ENCODE measurements around the gene IL7R.

IL7R gene

DNA sequence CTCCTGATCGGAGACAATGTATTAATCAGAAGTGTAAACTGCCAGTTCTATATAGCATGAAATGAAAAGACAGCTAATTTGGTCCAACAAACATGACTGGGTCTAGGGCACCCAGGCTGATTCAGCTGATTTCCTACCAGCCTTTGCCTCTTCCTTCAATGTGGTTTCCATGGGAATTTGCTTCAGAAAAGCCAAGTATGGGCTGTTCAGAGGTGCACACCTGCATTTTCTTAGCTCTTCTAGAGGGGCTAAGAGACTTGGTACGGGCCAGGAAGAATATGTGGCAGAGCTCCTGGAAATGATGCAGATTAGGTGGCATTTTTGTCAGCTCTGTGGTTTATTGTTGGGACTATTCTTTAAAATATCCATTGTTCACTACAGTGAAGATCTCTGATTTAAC lies 22.4 kb downstream of the IL7R start:
- no peaks in the 10 kb centered on the region for H3K79me2 ChIP-seq (ENCODE audit: control insufficient read depth, insufficient read depth, low read length, poor library complexity)
- no peak overlapping the region for H3K4me3 ChIP-seq (ENCODE audit: low read depth, low read length)
- no peaks in the 10 kb centered on the region for H3K36me3 ChIP-seq (ENCODE audit: control insufficient read depth in 1 of 2, insufficient read depth in 2 of 2, low read length in 2 of 2)
- H3K79me1 ChIP-seq (ENCODE audit: low read length), result no peaks in the 10 kb centered on the region
- H3K18ac ChIP-seq (ENCODE audit: low read length), result no peak overlapping the region
- H4K91ac ChIP-seq (ENCODE audit: low read depth, low read length), result no peak overlapping the region
- H3K4me1 ChIP-seq (ENCODE audit: control insufficient read depth in 1 of 2, insufficient read depth in 2 of 2, low read length in 2 of 2), result peaks cover 0 to 4% of the 10 kb centered on the region in 2 experiments
- no peak overlapping the region for H3K4ac ChIP-seq (ENCODE audit: low read depth, low read length)
- no peak overlapping the region for H2BK12ac ChIP-seq (ENCODE audit: low read length)
- no peak overlapping the region for H3K27ac ChIP-seq (ENCODE audit: low read depth, low read length)
- no peak overlapping the region for H3K9ac ChIP-seq (ENCODE audit: low read length)
- no CpG with 5 or more reads among the region's 2 CpGs for WGBS (ENCODE audit: extremely low coverage, insufficient coverage, insufficient read length)
- no peak overlapping the region for H2AFZ ChIP-seq (ENCODE audit: insufficient read depth, low read length, poor library complexity)
- no peak overlapping the region for H3K14ac ChIP-seq (ENCODE audit: low read length)
- no peak overlapping the region for H3K23ac ChIP-seq (ENCODE audit: low read length)
- no peak overlapping the region for H2AK5ac ChIP-seq (ENCODE audit: low read length)
- DNase-seq, result no peak
- H2BK120ac ChIP-seq (ENCODE audit: insufficient read depth, low read length, poor library complexity), result no peak overlapping the region
- H2BK5ac ChIP-seq (ENCODE audit: low read depth, low read length, poor library complexity), result no peak overlapping the region
- H4K8ac ChIP-seq (ENCODE audit: low read depth, low read length), result no peak overlapping the region
- no peak overlapping the region for H4K12ac ChIP-seq (ENCODE audit: low read depth, low read length)
- H3K9me3 ChIP-seq (ENCODE audit: insufficient read depth, low read depth, low read length), result no peaks in the 10 kb centered on the region
- no peaks in the 10 kb centered on the region for H3K27me3 ChIP-seq (ENCODE audit: insufficient read depth, low read length)
- H3K4me2 ChIP-seq (ENCODE audit: low read length), result no peak overlapping the region

GRCh38 chr5:35879649-35880048 lies 23.0 kb downstream of the IL7R start:
- H2BK12ac ChIP-seq (ENCODE audit: low read length), result no peak overlapping the region
- no peaks in the 10 kb centered on the region for H3K27me3 ChIP-seq (ENCODE audit: insufficient read depth, low read length)
- H3K4me3 ChIP-seq (ENCODE audit: low read depth, low read length), result no peak overlapping the region
- H4K8ac ChIP-seq (ENCODE audit: low read depth, low read length), result no peak overlapping the region
- no peak overlapping the region for H2AFZ ChIP-seq (ENCODE audit: insufficient read depth, low read length, poor library complexity)
- no peak overlapping the region for H2AK5ac ChIP-seq (ENCODE audit: low read length)
- no peak overlapping the region for H4K12ac ChIP-seq (ENCODE audit: low read depth, low read length)
- no peak overlapping the region for H4K91ac ChIP-seq (ENCODE audit: low read depth, low read length)
- no peak overlapping the region for H3K4me2 ChIP-seq (ENCODE audit: low read length)
- no peaks in the 10 kb centered on the region for H3K9me3 ChIP-seq (ENCODE audit: insufficient read depth, low read depth, low read length)
- no peak overlapping the region for H3K14ac ChIP-seq (ENCODE audit: low read length)
- no peak overlapping the region for H2BK120ac ChIP-seq (ENCODE audit: insufficient read depth, low read length, poor library complexity)
- H3K27ac ChIP-seq (ENCODE audit: low read depth, low read length), result no peak overlapping the region
- H3K23ac ChIP-seq (ENCODE audit: low read length), result no peak overlapping the region
- H3K79me1 ChIP-seq (ENCODE audit: low read length), result no peaks in the 10 kb centered on the region
- no peak overlapping the region for H3K9ac ChIP-seq (ENCODE audit: low read length)
- no peak overlapping the region for H3K18ac ChIP-seq (ENCODE audit: low read length)
- H3K4me1 ChIP-seq (ENCODE audit: control insufficient read depth in 1 of 2, insufficient read depth in 2 of 2, low read length in 2 of 2), result peaks cover 2 to 6% of the 10 kb centered on the region in 2 experiments
- no peak for DNase-seq
- H3K79me2 ChIP-seq (ENCODE audit: control insufficient read depth, insufficient read depth, low read length, poor library complexity), result no peaks in the 10 kb centered on the region
- H3K36me3 ChIP-seq (ENCODE audit: control insufficient read depth in 1 of 2, insufficient read depth in 2 of 2, low read length in 2 of 2), result no peaks in the 10 kb centered on the region
- H3K4ac ChIP-seq (ENCODE audit: low read depth, low read length), result no peak overlapping the region
- no peak overlapping the region for H2BK5ac ChIP-seq (ENCODE audit: low read depth, low read length, poor library complexity)

- Histone ChIP-seq H3K27ac (ENCODE audit: low read depth, low read length) (no peak overlapping the region), H4K91ac (ENCODE audit: low read depth, low read length) (no peak overlapping the region), H3K79me1 (ENCODE audit: low read length) (no peaks in the 10 kb centered on the region), H2BK5ac (ENCODE audit: low read depth, low read length, poor library complexity) (no peak overlapping the region), H3K4me1 (ENCODE audit: control insufficient read depth in 1 of 2, insufficient read depth in 2 of 2, low read length in 2 of 2) (peaks cover 2 to 6% of the 10 kb centered on the region in 2 experiments), H3K4me3 (ENCODE audit: low read depth, low read length) (no peak overlapping the region), H2AK5ac (ENCODE audit: low read length) (no peak overlapping the region), H2BK120ac (ENCODE audit: insufficient read depth, low read length, poor library complexity) (no peak overlapping the region), H4K8ac (ENCODE audit: low read depth, low read length) (no peak overlapping the region), H3K79me2 (ENCODE audit: control insufficient read depth, insufficient read depth, low read length, poor library complexity) (no peaks in the 10 kb centered on the region), H3K9me3 (ENCODE audit: insufficient read depth, low read depth, low read length) (no peaks in the 10 kb centered on the region), H3K4me2 (ENCODE audit: low read length) (no peak overlapping the region), H3K36me3 (ENCODE audit: control insufficient read depth in 1 of 2, insufficient read depth in 2 of 2, low read length in 2 of 2) (no peaks in the 10 kb centered on the region), H3K14ac (ENCODE audit: low read length) (no peak overlapping the region), H3K23ac (ENCODE audit: low read length) (no peak overlapping the region), H3K18ac (ENCODE audit: low read length) (no peak overlapping the region), H3K4ac (ENCODE audit: low read depth, low read length) (no peak overlapping the region), H3K27me3 (ENCODE audit: insufficient read depth, low read length) (no peaks in the 10 kb centered on the region), H2AFZ (ENCODE audit: insufficient read depth, low read length, poor library complexity) (no peak overlapping the region), H4K12ac (ENCODE audit: low read depth, low read length) (no peak overlapping the region), H3K9ac (ENCODE audit: low read length) (no peak overlapping the region), H2BK12ac (ENCODE audit: low read length) (no peak overlapping the region)
- DNase-seq, result no peak
- WGBS (ENCODE audit: extremely low coverage, insufficient coverage, insufficient read length), result no CpG with 5 or more reads among the region's 1 CpG
These were observed 23.5 kb downstream of the IL7R start for GRCh38 chr5:35880156-35880555.

GRCh38 chr5:35881758-35882157 lies 25.1 kb downstream of the IL7R start:
- Histone ChIP-seq H2AK5ac (ENCODE audit: low read length) (no peak overlapping the region), H3K79me2 (ENCODE audit: control insufficient read depth, insufficient read depth, low read length, poor library complexity) (no peaks in the 10 kb centered on the region), H3K4me2 (ENCODE audit: low read length) (no peak overlapping the region), H4K12ac (ENCODE audit: low read depth, low read length) (no peak overlapping the region), H3K14ac (ENCODE audit: low read length) (no peak overlapping the region), H3K4me3 (ENCODE audit: low read depth, low read length) (no peak overlapping the region), H3K23ac (ENCODE audit: low read length) (no peak overlapping the region), H3K18ac (ENCODE audit: low read length) (no peak overlapping the region), H4K8ac (ENCODE audit: low read depth, low read length) (no peak overlapping the region), H3K27ac (ENCODE audit: low read depth, low read length) (no peak overlapping the region), H2BK5ac (ENCODE audit: low read depth, low read length, poor library complexity) (no peak overlapping the region), H3K9ac (ENCODE audit: low read length) (no peak overlapping the region), H3K9me3 (ENCODE audit: insufficient read depth, low read depth, low read length) (no peaks in the 10 kb centered on the region), H3K36me3 (ENCODE audit: control insufficient read depth in 1 of 2, insufficient read depth in 2 of 2, low read length in 2 of 2) (no peaks in the 10 kb centered on the region), H2BK12ac (ENCODE audit: low read length) (no peak overlapping the region), H3K79me1 (ENCODE audit: low read length) (no peaks in the 10 kb centered on the region), H2AFZ (ENCODE audit: insufficient read depth, low read length, poor library complexity) (no peak overlapping the region), H3K4ac (ENCODE audit: low read depth, low read length) (no peak overlapping the region), H2BK120ac (ENCODE audit: insufficient read depth, low read length, poor library complexity) (no peak overlapping the region), H3K4me1 (ENCODE audit: control insufficient read depth in 1 of 2, insufficient read depth in 2 of 2, low read length in 2 of 2) (peaks cover 2 to 6% of the 10 kb centered on the region in 2 experiments), H3K27me3 (ENCODE audit: insufficient read depth, low read length) (no peaks in the 10 kb centered on the region), H4K91ac (ENCODE audit: low read depth, low read length) (no peak overlapping the region)
- DNase-seq, result no peak
- no CpG with 5 or more reads among the region's 2 CpGs for WGBS (ENCODE audit: extremely low coverage, insufficient coverage, insufficient read length)
